Ovary (tissue), 10 donors: Measurements from ENCODE around the gene ITGB6. TPM values are rescaled to one million over a fixed set of nuclear protein-coding genes. Genes with fewer than 3 reads are reported as not detected.

Experiments
- DNase-seq, 5 donors: peaks; one replicate each; pipeline ENCODE4 v3.0.0-alpha.2; 2019 to 2020
- H3K27ac ChIP-seq, 2 donors: fragments of 200-600 bp; one replicate each; pipeline versions ENCODE4 v1.5.1 to v1.8.0; 2019 to 2022
- H3K27me3 ChIP-seq: fragments of 200-600 bp; one replicate; pipeline ENCODE4 v1.8.0; 2022
- H3K36me3 ChIP-seq: fragments of 200-600 bp; sonication (generic); one replicate; pipeline ENCODE4 v1.5.1; 2019
- H3K4me1 ChIP-seq: one replicate; pipeline ENCODE4 v1.8.1; 2013; ENCODE audit warnings: mild to moderate bottlenecking, moderate library complexity; ENCODE audit not compliant: insufficient read depth
- H3K4me3 ChIP-seq: fragments of 200-600 bp; sonication (generic); one replicate; pipeline ENCODE4 v1.5.1; 2017
- H3K9me3 ChIP-seq, 2 donors: fragments of 200-600 bp in 1 of 2; sonication (generic) in 1 of 2; one replicate each; pipeline versions ENCODE4 v1.5.1 to v1.8.1; 2013 to 2019; ENCODE audit warnings: mild to moderate bottlenecking in 1 of 2, moderate library complexity in 1 of 2
- EP300 ChIP-seq: sonication (generic); formaldehyde crosslinking; IDR thresholded peaks from one replicate; pipeline ENCODE4 v1.6.1; 2017; ENCODE audit warnings: antibody characterized with exemption
- POLR2A ChIP-seq: fragments of 450-650 bp; IDR thresholded peaks from one replicate; pipeline ENCODE4 v1.6.1; 2017; ENCODE audit warnings: antibody characterized with exemption, mild to moderate bottlenecking, moderate library complexity
- WGBS, 3 donors: extraction: QIAGEN DNeasy Blood & Tissue Kit in 1 of 3; methylation state at CpG; one replicate each; pipeline versions ENCODE4 v1.1.5 to v1.1.7; 2013 to 2017; 5-methylcytosine and 5-hydroxymethylcytosine counted together
- intact Hi-C, 4 donors: fragments of 100-400 bp; cut with DNase I; formaldehyde crosslinking; loops; one replicate each; pipeline versions ENCODE4 v1.11.0 to v1.15.1; 2022 to 2023
- long read RNA-seq, 3 donors: library from polyadenylated mRNA in 2 of 3; unstranded in 2 of 3; transcript quantifications; one replicate each; pipeline ENCODE4 v2.0.0 and lab custom pipeline, GENCODE V29; 2021 to 2026
- polyA plus RNA-seq, 2 donors: library from polyadenylated mRNA; stranded (reverse); fragments of 200-250 nt in 1 of 2; fragments of 350-450 nt in 1 of 2; fragmentation: Illumina TruSeq in 1 of 2; extraction: RNeasy Lipid Tissue Mini Kit (QIAGEN cat#74804) in 1 of 2; gene quantifications; one replicate each; pipeline ENCODE4 v1.2.3, GENCODE V29; 2013 to 2014
- total RNA-seq, 7 donors: library from RNA; depleted of rRNA in 2 of 7; stranded (reverse); fragments of >200 nt in 2 of 7; fragmentation: NEBNext Ultra II Directional in 3 of 7; extraction: Animal tissue kit (Norgen Biotek cat#: 25700) in 3 of 7; gene quantifications; one replicate each; pipeline versions ENCODE4 v1.1.0 to v1.2.4, GENCODE V29; 2016 to 2023
- TF ChIP-seq, protein P1 (sequence below), 3 donors: fragments of 450-650 bp in 2 of 3; fragments of 200-600 bp in 1 of 3; IDR thresholded peaks; one replicate each; pipeline versions ENCODE4 v1.5.1 to v1.8.0; 2016 to 2022; ENCODE audit warnings: antibody characterized with exemption in 3 of 3, mild to moderate bottlenecking in 1 of 3
- donor health status: DM: no; HTN: no; CAD: no; lungs with moderate emphysema.
- donor health status: DM: no; HTN: no; CAD: no.
- donor health status: Bipolar disorder and iron deficiency.
- donor health status: DM: yes; HTN: yes; CAD: no.
- donor health status: DM: no; HTN: no; CAD: no.
- donor health status: DM: yes; HTN: yes; CAD: no.

The ITGB6 gene, protein sequence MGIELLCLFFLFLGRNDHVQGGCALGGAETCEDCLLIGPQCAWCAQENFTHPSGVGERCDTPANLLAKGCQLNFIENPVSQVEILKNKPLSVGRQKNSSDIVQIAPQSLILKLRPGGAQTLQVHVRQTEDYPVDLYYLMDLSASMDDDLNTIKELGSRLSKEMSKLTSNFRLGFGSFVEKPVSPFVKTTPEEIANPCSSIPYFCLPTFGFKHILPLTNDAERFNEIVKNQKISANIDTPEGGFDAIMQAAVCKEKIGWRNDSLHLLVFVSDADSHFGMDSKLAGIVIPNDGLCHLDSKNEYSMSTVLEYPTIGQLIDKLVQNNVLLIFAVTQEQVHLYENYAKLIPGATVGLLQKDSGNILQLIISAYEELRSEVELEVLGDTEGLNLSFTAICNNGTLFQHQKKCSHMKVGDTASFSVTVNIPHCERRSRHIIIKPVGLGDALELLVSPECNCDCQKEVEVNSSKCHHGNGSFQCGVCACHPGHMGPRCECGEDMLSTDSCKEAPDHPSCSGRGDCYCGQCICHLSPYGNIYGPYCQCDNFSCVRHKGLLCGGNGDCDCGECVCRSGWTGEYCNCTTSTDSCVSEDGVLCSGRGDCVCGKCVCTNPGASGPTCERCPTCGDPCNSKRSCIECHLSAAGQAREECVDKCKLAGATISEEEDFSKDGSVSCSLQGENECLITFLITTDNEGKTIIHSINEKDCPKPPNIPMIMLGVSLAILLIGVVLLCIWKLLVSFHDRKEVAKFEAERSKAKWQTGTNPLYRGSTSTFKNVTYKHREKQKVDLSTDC
- total RNA-seq (1 to 10 TPM in 1 of 7 donors, under 1 TPM in 3, not detected in 3; 0.17 to 3.6 (median 0.36) TPM), polyA plus RNA-seq (not detected)
- long read RNA-seq, donor 1, result 0 reads
- long read RNA-seq, donor 2, result 0 reads
- long read RNA-seq, donor 3, result 0 reads

- Histone ChIP-seq H3K27ac (no peak within 1 kb of the TSS), H3K9me3 (no peaks in the 10 kb centered on the region), H3K36me3 (no peaks in the 10 kb centered on the region), H3K27me3 (no peaks in the 10 kb centered on the region), H3K4me1 (no peaks in the 10 kb centered on the region), H3K4me3 (no peak within 1 kb of the TSS)
- no peak for DNase-seq
- WGBS, 3 donors, result 88 to 92% (median 91%) methylated on average over 9 of the region's 9 CpGs
- TF ChIP-seq POLR2A (no peak), EP300 (no peak)
- TF ChIP-seq, protein P1, sequence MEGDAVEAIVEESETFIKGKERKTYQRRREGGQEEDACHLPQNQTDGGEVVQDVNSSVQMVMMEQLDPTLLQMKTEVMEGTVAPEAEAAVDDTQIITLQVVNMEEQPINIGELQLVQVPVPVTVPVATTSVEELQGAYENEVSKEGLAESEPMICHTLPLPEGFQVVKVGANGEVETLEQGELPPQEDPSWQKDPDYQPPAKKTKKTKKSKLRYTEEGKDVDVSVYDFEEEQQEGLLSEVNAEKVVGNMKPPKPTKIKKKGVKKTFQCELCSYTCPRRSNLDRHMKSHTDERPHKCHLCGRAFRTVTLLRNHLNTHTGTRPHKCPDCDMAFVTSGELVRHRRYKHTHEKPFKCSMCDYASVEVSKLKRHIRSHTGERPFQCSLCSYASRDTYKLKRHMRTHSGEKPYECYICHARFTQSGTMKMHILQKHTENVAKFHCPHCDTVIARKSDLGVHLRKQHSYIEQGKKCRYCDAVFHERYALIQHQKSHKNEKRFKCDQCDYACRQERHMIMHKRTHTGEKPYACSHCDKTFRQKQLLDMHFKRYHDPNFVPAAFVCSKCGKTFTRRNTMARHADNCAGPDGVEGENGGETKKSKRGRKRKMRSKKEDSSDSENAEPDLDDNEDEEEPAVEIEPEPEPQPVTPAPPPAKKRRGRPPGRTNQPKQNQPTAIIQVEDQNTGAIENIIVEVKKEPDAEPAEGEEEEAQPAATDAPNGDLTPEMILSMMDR (IDR thresholded peaks at IDR 0.05), result no peak
- intact Hi-C loops, result no loop called here
Measured at GRCh38 chr2:160199683-160200389, at the start of gene ITGB6. ITGB6 (minus strand) TSS chr2:160200272; CDS start chr2:160200063, 209 bp downstream.

- intact Hi-C loops, result no loop called here
- H3K27ac ChIP-seq, result no peak overlapping the region
- H3K4me3 ChIP-seq, result no peak overlapping the region
- peaks cover 8% of the 10 kb centered on the region for H3K4me1 ChIP-seq
- no peaks in the 10 kb centered on the region for H3K36me3 ChIP-seq
- no peaks in the 10 kb centered on the region for H3K27me3 ChIP-seq
- WGBS, 3 donors, result 76 to 84% (median 83%) methylated on average over 6 of the region's 6 CpGs
- no peak for DNase-seq
- H3K9me3 ChIP-seq, result no peaks in the 10 kb centered on the region
- TF ChIP-seq, protein P1 (IDR thresholded peaks at IDR 0.05), result no peak
- TF ChIP-seq POLR2A (no peak), EP300 (no peak)
Measured at GRCh38 chr2:160247296-160248035, 47.4 kb upstream of the ITGB6 start.

GRCh38 chr2:160246356-160246755 lies 46.3 kb upstream of the ITGB6 start:
- no peak for TF ChIP-seq POLR2A
- TF ChIP-seq EP300, result no peak
- TF ChIP-seq, protein P1 (IDR thresholded peaks at IDR 0.05), result no peak
- Histone ChIP-seq H3K9me3 (no peaks in the 10 kb centered on the region), H3K27me3 (no peaks in the 10 kb centered on the region), H3K4me3 (no peak overlapping the region), H3K36me3 (no peaks in the 10 kb centered on the region), H3K4me1 (peaks cover 10% of the 10 kb centered on the region), H3K27ac (no peak overlapping the region)
- no peak for DNase-seq
- intact Hi-C loops, result no loop called here
- 86 to 94% (median 91%) methylated on average over 2 of the region's 2 CpGs for WGBS, 3 donors
